ENCODE results near the gene COG3.

- TF ChIP-seq CTCF (IDR thresholded peaks at IDR 0.05): no peak
- no peak for TF ChIP-seq POLR2AphosphoS5 (IDR thresholded peaks at IDR 0.05)
- no peak for TF ChIP-seq POLR2A (IDR thresholded peaks at IDR 0.05)
- TF ChIP-seq EP300 (IDR thresholded peaks at IDR 0.05; ENCODE audit: low read depth): no peak
Observed at GRCh38 chr13:45576466-45576865, 111.7 kb downstream of the COG3 start.

Data from transverse colon (tissue), 4 donors.